Esophagus muscularis mucosa (tissue), 4 donors: ENCODE data around the gene GTF2H4. TPM values are rescaled to one million over a fixed set of nuclear protein-coding genes. Genes with fewer than 3 reads are reported as not detected.
"Not testable (repeated sequence)": the region's sequence is repeated elsewhere in the genome, so short reads cannot be mapped to it uniquely, and the experiment has no call there.

ENCODE experiments used
- DNase-seq: peaks from one replicate; pipeline ENCODE4 v3.0.0-alpha.2; 2017; ENCODE audit errors: extremely low spot score
- H3K27ac ChIP-seq, 4 donors: fragments of 200-600 bp; sonication (generic); replicated peaks in 1 of 4; 1 replicate in 3 of 4; 2 replicates in 1 of 4; pipeline ENCODE4 v1.5.1; 2016 to 2019; ENCODE audit warnings: mild to moderate bottlenecking in 1 of 4
- H3K27me3 ChIP-seq, 4 donors: fragments of 200-600 bp; sonication (generic); one replicate each; pipeline versions ENCODE4 v1.5.1 to v1.6.0; 2016 to 2019
- H3K36me3 ChIP-seq, 4 donors: fragments of 200-600 bp; sonication (generic); one replicate each; pipeline ENCODE4 v1.5.1; 2016 to 2019
- H3K4me1 ChIP-seq, 4 donors: fragments of 200-600 bp; sonication (generic); one replicate each; pipeline ENCODE4 v1.5.1; 2016 to 2019
- H3K4me3 ChIP-seq, 4 donors: fragments of 200-600 bp; sonication (generic); 1 replicate in 2 of 4; 2 replicates in 2 of 4; pipeline ENCODE4 v1.5.1; 2016 to 2019; ENCODE audit warnings: mild to moderate bottlenecking in 4 of 4, moderate library complexity in 1 of 4
- H3K9me3 ChIP-seq, 4 donors: fragments of 200-600 bp; sonication (generic); 1 replicate in 3 of 4; 2 replicates in 1 of 4; pipeline ENCODE4 v1.5.1; 2016 to 2019
- EP300 ChIP-seq: sonication (generic); formaldehyde crosslinking; IDR thresholded peaks from one replicate; pipeline ENCODE4 v1.6.1; 2017; ENCODE audit warnings: antibody characterized with exemption
- POLR2A ChIP-seq: fragments of 450-650 bp; IDR thresholded peaks from one replicate; pipeline ENCODE4 v1.6.1; 2017; ENCODE audit warnings: antibody characterized with exemption, moderate library complexity, mild to moderate bottlenecking, low read depth
- POLR2AphosphoS5 ChIP-seq, 2 donors: sonication (generic); formaldehyde crosslinking; IDR thresholded peaks; one replicate each; pipeline ENCODE4 v1.6.1; 2017; ENCODE audit warnings: antibody characterized with exemption in 2 of 2
- WGBS: methylation state at CpG from one replicate; pipeline ENCODE4 v1.1.5; 2018; 5-methylcytosine and 5-hydroxymethylcytosine counted together
- intact Hi-C: fragments of 100-400 bp; cut with DNase I; formaldehyde crosslinking; loops from one replicate; pipeline ENCODE4 v1.15.1; 2023
- total RNA-seq, 4 donors: library from RNA; depleted of rRNA; stranded (reverse); fragments of >200 nt; gene quantifications; one replicate each; pipeline versions ENCODE4 v1.1.0 to v1.2.1, GENCODE V29; 2016
- TF ChIP-seq, protein P1 (sequence below), 3 experiments: fragments of 200-600 bp in 2 of 3; fragments of 450-650 bp in 1 of 3; sonication (generic) in 2 of 3; IDR thresholded peaks; one replicate each; pipeline ENCODE4 v1.5.1; 2017 to 2019; ENCODE audit warnings: antibody characterized with exemption in 3 of 3, mild to moderate bottlenecking in 2 of 3, moderate library complexity in 1 of 3

Gene GTF2H4
- total RNA-seq, 4 donors from 2014 or later = 6.3 to 15.4 (median 8.2) TPM

DNA sequence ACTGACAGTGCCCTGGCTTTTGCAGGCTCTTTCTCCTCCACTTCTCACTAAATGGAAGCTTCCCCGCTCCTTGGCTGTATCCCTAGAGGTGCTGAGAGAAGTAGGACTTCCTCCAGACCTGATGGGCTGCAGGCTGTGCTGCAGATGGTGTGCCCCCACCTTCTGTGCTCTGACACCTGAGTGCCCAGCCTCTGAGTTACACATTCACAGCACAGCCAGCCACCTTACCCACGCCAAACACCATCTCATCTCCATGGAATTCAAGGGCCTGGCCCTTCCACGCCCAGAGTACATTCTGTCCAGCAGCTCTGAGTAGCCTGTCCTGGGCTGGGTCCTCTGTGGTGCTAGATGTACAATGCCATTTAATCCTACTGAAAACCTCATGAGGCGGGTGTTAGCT is 18.6 kb downstream of the GTF2H4 start:
- intact Hi-C loops = no loop called here
- Histone ChIP-seq H3K4me1 (peaks cover 0 to 8% (median 0%) of the 10 kb centered on the region in 4 donors), H3K4me3 (no peak overlapping the region), H3K27ac (no peak overlapping the region), H3K9me3 (peaks cover 0 to 9% (median 4%) of the 10 kb centered on the region in 4 donors), H3K27me3 (no peaks in the 10 kb centered on the region), H3K36me3 (peaks cover 13 to 54% (median 50%) of the 10 kb centered on the region in 4 donors)
- WGBS = 89% methylated on average over 4 of the region's 4 CpGs
- TF ChIP-seq POLR2A (no peak), EP300 (no peak), POLR2AphosphoS5 (IDR thresholded peaks at IDR 0.05) (no peak)
- TF ChIP-seq, protein P1, sequence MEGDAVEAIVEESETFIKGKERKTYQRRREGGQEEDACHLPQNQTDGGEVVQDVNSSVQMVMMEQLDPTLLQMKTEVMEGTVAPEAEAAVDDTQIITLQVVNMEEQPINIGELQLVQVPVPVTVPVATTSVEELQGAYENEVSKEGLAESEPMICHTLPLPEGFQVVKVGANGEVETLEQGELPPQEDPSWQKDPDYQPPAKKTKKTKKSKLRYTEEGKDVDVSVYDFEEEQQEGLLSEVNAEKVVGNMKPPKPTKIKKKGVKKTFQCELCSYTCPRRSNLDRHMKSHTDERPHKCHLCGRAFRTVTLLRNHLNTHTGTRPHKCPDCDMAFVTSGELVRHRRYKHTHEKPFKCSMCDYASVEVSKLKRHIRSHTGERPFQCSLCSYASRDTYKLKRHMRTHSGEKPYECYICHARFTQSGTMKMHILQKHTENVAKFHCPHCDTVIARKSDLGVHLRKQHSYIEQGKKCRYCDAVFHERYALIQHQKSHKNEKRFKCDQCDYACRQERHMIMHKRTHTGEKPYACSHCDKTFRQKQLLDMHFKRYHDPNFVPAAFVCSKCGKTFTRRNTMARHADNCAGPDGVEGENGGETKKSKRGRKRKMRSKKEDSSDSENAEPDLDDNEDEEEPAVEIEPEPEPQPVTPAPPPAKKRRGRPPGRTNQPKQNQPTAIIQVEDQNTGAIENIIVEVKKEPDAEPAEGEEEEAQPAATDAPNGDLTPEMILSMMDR (IDR thresholded peaks at IDR 0.05) = no peak
- no peak for DNase-seq

DNA sequence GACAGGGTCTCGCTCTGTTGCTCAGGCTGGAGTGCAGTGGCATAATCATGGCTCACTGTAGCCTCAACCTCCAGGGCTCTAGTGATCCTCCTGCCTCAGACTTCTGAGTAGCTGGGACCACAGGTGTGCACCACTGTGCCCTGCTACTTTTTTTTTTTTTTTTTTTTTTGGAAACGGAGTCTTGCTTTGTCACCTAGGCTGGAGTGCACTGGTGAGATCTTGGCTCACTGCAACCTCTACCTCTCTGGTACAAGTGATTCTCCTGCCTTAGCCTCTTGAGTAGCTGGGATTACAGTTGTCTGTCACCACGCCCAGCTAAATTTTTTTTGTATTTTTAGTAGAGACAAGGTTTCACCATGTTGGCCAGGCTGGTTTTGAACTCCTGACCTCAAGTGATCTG is 19.1 kb downstream of the GTF2H4 start:
- intact Hi-C loops, DNase-seq, H3K27me3 ChIP-seq, H3K4me1 ChIP-seq, H3K27ac ChIP-seq, H3K9me3 ChIP-seq, H3K4me3 ChIP-seq: not testable (repeated sequence)
- H3K36me3 ChIP-seq = peaks cover 8 to 50% (median 45%) of the 10 kb centered on the region in 4 donors
- WGBS = 98% methylated on average over 3 of the region's 3 CpGs

DNA sequence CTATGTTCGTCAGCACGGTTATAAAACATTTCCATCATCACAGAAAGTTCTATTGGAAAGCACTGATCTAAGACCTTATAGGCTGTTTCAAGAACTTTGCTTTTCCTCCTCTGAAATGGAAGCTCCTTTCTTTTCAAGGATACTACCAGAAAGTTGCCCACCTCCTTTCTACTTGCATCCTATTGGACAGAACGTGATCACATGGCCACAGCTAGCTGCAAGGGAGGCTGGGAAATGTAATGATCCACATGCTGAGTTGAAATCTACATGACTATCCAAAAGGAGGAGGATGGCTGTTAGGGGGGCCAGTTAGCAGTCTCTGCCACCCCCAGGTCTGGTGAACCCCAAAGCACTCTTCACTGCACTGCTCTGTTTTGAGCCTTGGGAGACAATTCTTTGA is 20.7 kb downstream of the GTF2H4 start:
- Histone ChIP-seq H3K36me3 (peaks cover 8 to 34% (median 29%) of the 10 kb centered on the region in 4 donors), H3K4me1 (peaks cover 0 to 8% (median 0%) of the 10 kb centered on the region in 4 donors), H3K27ac (no peak overlapping the region), H3K4me3 (no peak overlapping the region), H3K27me3 (no peaks in the 10 kb centered on the region), H3K9me3 (peaks cover 0 to 9% (median 4%) of the 10 kb centered on the region in 4 donors)
- no peak for TF ChIP-seq POLR2A
- no peak for TF ChIP-seq EP300
- TF ChIP-seq POLR2AphosphoS5 (IDR thresholded peaks at IDR 0.05) = no peak
- TF ChIP-seq, protein P1 (IDR thresholded peaks at IDR 0.05) = no peak
- WGBS = 98% methylated on average over 3 of the region's 3 CpGs
- no peak for DNase-seq
- intact Hi-C loops = no loop called here

DNA sequence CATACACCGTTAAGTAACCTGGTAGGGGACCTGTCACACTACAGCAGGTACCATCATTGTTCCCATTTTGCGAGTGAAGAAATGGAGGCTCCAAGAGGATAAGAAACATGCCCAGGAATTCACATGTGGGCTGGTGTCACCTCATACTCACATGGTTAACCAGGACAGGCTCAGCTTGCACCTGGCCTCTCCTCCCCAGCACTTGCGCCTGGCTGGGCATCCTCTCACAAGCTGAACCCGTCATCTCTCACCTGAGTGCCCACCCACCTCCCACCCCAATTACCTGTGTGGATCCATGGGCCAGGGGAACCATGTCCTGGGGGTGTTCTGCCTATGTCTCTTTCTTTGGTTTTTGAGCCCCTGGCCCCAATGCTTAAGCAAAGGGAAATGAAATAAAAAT is 22.5 kb downstream of the GTF2H4 start:
- peaks cover 6 to 15% (median 13%) of the 10 kb centered on the region in 4 donors for H3K36me3 ChIP-seq
- peaks cover 0 to 8% (median 0%) of the 10 kb centered on the region in 4 donors for H3K4me1 ChIP-seq
- no peaks in the 10 kb centered on the region for H3K27me3 ChIP-seq
- TF ChIP-seq, protein P1 (IDR thresholded peaks at IDR 0.05) = no peak
- TF ChIP-seq POLR2A = no peak
- TF ChIP-seq POLR2AphosphoS5 (IDR thresholded peaks at IDR 0.05) = no peak
- no peak for TF ChIP-seq EP300
- intact Hi-C loops = no loop called here
- DNase-seq = no peak
- H3K9me3 ChIP-seq = peaks cover 0 to 9% (median 4%) of the 10 kb centered on the region in 4 donors
- WGBS = 90% methylated on average over 2 of the region's 4 CpGs
- H3K27ac ChIP-seq = no peak overlapping the region
- no peak overlapping the region for H3K4me3 ChIP-seq

DNA sequence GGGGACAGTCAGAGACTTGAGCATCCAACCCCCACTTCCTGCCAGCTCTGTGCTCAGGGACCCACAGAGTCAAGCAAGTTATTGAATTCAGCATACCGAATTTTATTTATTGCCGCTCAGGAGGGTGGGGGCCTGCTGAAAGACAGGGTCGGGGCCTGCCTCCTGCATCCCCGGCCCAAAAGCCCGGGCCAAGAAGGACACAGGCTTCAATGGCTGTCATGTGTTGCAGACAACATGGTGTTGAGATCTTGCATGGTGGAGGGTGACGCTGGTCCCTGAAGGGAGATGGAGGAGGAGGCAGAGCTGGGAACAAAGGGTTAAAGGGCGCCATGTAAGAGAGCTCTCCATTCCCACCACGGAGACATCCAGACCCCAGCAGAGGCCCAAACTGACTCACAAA is 23.3 kb downstream of the GTF2H4 start:
- peaks cover 0 to 8% (median 0%) of the 10 kb centered on the region in 4 donors for H3K4me1 ChIP-seq
- intact Hi-C loops = no loop called here
- TF ChIP-seq POLR2A (no peak), EP300 (no peak), POLR2AphosphoS5 (IDR thresholded peaks at IDR 0.05) (no peak)
- TF ChIP-seq, protein P1 (IDR thresholded peaks at IDR 0.05) = no peak
- 85% methylated on average over 8 of the region's 8 CpGs for WGBS
- DNase-seq = no peak
- H3K36me3 ChIP-seq = peaks cover 0 to 8% (median 5%) of the 10 kb centered on the region in 4 donors
- H3K27ac ChIP-seq = no peak overlapping the region
- H3K9me3 ChIP-seq = peaks cover 0 to 9% (median 4%) of the 10 kb centered on the region in 4 donors
- H3K4me3 ChIP-seq = no peak overlapping the region
- peaks cover 0 to under 1% (median 0%) of the 10 kb centered on the region in 4 donors for H3K27me3 ChIP-seq
